A549 (cell line): ENCODE results near the gene GPRIN3. TPM values are rescaled to one million over a fixed set of nuclear protein-coding genes. Genes with fewer than 3 reads are reported as not detected.

Source experiments
- ATAC-seq, 2 experiments: fragments of 200-7000 bp in 1 of 2; fragments of >200 bp in 1 of 2; cut with Nextera tagmentation in 1 of 2; cut with Tn5 transposase in 1 of 2; 3 replicates each; pipeline versions ENCODE4 v1.8.0 to v1.9.1; 2018 to 2020; ENCODE audit warnings: mild to moderate bottlenecking in 1 of 2, moderate library complexity in 1 of 2
- CTCF ChIA-PET: fragments of 300-600 bp; sonication (Branson Sonifier 250); formaldehyde crosslinking; extraction: SDS; loops from one replicate; lab custom pipeline; 2021; ENCODE audit warnings: antibody characterized with exemption, inconsistent platforms; lab: Yijun Ruan, JAX
- POLR2A ChIA-PET: fragments of 350-600 bp; formaldehyde crosslinking; extraction: SDS; loops from one replicate; lab custom pipeline; 2021; ENCODE audit warnings: antibody characterized with exemption, inconsistent platforms; lab: Yijun Ruan, JAX
- DNase-seq, 2 experiments: peaks; one replicate each; pipeline versions ENCODE4 v3.0.0 to v3.0.0-alpha.2; 2011 to 2016; ENCODE audit warnings: low read depth in 1 of 2, low spot score in 1 of 2
- FAIRE-seq: peaks from 2 replicates; lab custom pipeline; 2011; peaks lifted over from hg19 to GRCh38; lab: Jason Lieb, UNC
- H3K27ac ChIP-seq, 2 experiments: fragments of >200 bp; sonication (Bioruptor Twin); formaldehyde crosslinking; 3 replicates each; pipeline ENCODE4 v1.5.1; 2016 to 2017
- H3K4me1 ChIP-seq: fragments of >200 bp; sonication (Bioruptor Twin); formaldehyde crosslinking; 3 replicates; pipeline ENCODE4 v1.6.1; 2016
- H3K4me2 ChIP-seq: fragments of >200 bp; sonication (Bioruptor Twin); formaldehyde crosslinking; 3 replicates; pipeline ENCODE4 v1.6.1; 2016
- H3K4me3 ChIP-seq: fragments of >200 bp; sonication (Bioruptor Twin); formaldehyde crosslinking; 3 replicates; pipeline ENCODE4 v1.5.1; 2016
- H3K9me3 ChIP-seq: fragments of >200 bp; sonication (Bioruptor Twin); formaldehyde crosslinking; 3 replicates; pipeline ENCODE4 v1.6.1; 2016
- CBX8 ChIP-seq: fragments of 200-600 bp; sonication (generic); IDR thresholded peaks from 2 replicates; pipeline ENCODE4 v1.6.1; 2016
- CHD2 ChIP-seq: fragments of 150-350 bp; IDR thresholded peaks from 2 replicates; pipeline ENCODE4 v1.6.1; 2014; ENCODE audit warnings: low read length; ENCODE audit not compliant: partially characterized antibody
- CTCF ChIP-seq: fragments of >200 bp; sonication (Bioruptor Twin); formaldehyde crosslinking; IDR thresholded peaks from 3 replicates; pipeline ENCODE4 v1.5.1; 2016
- FOSB ChIP-seq: fragments of 250-450 bp; sonication (Bioruptor Pico); IDR thresholded peaks from 2 replicates; pipeline ENCODE4 v1.5.0; 2020; ENCODE audit warnings: mild to moderate bottlenecking, moderate library complexity
- HEYL ChIP-seq: fragments of 250-450 bp; sonication (Bioruptor Pico); IDR thresholded peaks from 2 replicates; pipeline ENCODE4 v1.8.0; 2021; ENCODE audit warnings: mild to moderate bottlenecking, moderate library complexity
- HOXB13 ChIP-seq: fragments of 250-450 bp; sonication (Bioruptor Pico); IDR thresholded peaks from 2 replicates; pipeline ENCODE4 v1.5.0; 2020; ENCODE audit warnings: low read depth, mild to moderate bottlenecking, moderate library complexity
- KDM1A ChIP-seq: fragments of 200-600 bp; sonication (generic); IDR thresholded peaks from 2 replicates; pipeline ENCODE4 v1.6.1; 2016; ENCODE audit warnings: low read depth, mild to moderate bottlenecking
- KDM5A ChIP-seq: fragments of 200-600 bp; sonication (generic); IDR thresholded peaks from 2 replicates; pipeline ENCODE4 v1.6.1; 2016; ENCODE audit warnings: antibody characterized with exemption, mild to moderate bottlenecking
- MAFK ChIP-seq: fragments of 450-650 bp; IDR thresholded peaks from 2 replicates; pipeline ENCODE4 v1.6.1; 2014; ENCODE audit not compliant: partially characterized antibody
- MAX ChIP-seq: IDR thresholded peaks from 2 replicates; pipeline ENCODE4 v1.6.1; 2012
- MYC ChIP-seq: IDR thresholded peaks from 2 replicates; pipeline ENCODE4 v1.6.1; 2012; ENCODE audit warnings: mild to moderate bottlenecking, inconsistent platforms, low read length, improper control_type of control experiment, borderline replicate concordance
- RCOR1 ChIP-seq: fragments of 150-350 bp; IDR thresholded peaks from 2 replicates; pipeline ENCODE4 v1.6.1; 2014; ENCODE audit warnings: antibody characterized with exemption, low read length, low read depth
- REST ChIP-seq: fragments of 200-600 bp; sonication (generic); IDR thresholded peaks from 2 replicates; pipeline ENCODE4 v1.6.1; 2016; ENCODE audit warnings: antibody characterized with exemption, mild to moderate bottlenecking, moderate library complexity
- RFX5 ChIP-seq: fragments of 450-650 bp; IDR thresholded peaks from 2 replicates; pipeline ENCODE4 v1.7.1; 2014; ENCODE audit warnings: antibody characterized with exemption, mild to moderate bottlenecking, moderate library complexity
- RNF2 ChIP-seq: fragments of 200-600 bp; sonication (generic); IDR thresholded peaks from 2 replicates; pipeline ENCODE4 v1.6.1; 2016; ENCODE audit warnings: low read depth, mild to moderate bottlenecking, antibody characterized with exemption, moderate library complexity, borderline replicate concordance
- SMC3 ChIP-seq: fragments of >200 bp; sonication (Bioruptor Twin); formaldehyde crosslinking; IDR thresholded peaks from 3 replicates; pipeline ENCODE4 v1.6.1; 2018; ENCODE audit warnings: inconsistent platforms
- SREBF2 ChIP-seq: fragments of 450-650 bp; IDR thresholded peaks from 2 replicates; pipeline ENCODE4 v1.6.1; 2014; ENCODE audit warnings: mild to moderate bottlenecking, moderate library complexity
- ZFP36 ChIP-seq: fragments of 450-650 bp; IDR thresholded peaks from 2 replicates; pipeline ENCODE4 v1.6.1; 2014; ENCODE audit warnings: borderline replicate concordance; ENCODE audit not compliant: partially characterized antibody
- WGBS: methylation state at CpG from one replicate; pipeline ENCODE4 v1.1.6; 2017; ENCODE audit errors: missing lambda C conversion rate; 5-methylcytosine and 5-hydroxymethylcytosine counted together
- polyA plus RNA-seq, 4 experiments: library from polyadenylated mRNA; depleted of rRNA in 3 of 4; stranded (reverse); fragments of >200 nt; fragmentation: RNase III in 1 of 4; extraction: RNeasy Plus Mini Kit Qiagen cat#74134 plus additional on column Dnase treatment in 1 of 4; gene quantifications; 2 replicates in 3 of 4; 3 replicates in 1 of 4; pipeline ENCODE4 v1.2.3, GENCODE V29; 2011 to 2017
- TF ChIP-seq, protein P1 (sequence below): fragments of 250-450 bp; sonication (Bioruptor Pico); IDR thresholded peaks from 2 replicates; pipeline ENCODE4 v1.5.0; 2021; ENCODE audit warnings: mild to moderate bottlenecking, moderate library complexity, borderline replicate concordance

GPRIN3 gene
- polyA plus RNA-seq, 2 of the 4 experiments (the other 2 are of a cell fraction): 6.8 to 18.7 TPM

DNA sequence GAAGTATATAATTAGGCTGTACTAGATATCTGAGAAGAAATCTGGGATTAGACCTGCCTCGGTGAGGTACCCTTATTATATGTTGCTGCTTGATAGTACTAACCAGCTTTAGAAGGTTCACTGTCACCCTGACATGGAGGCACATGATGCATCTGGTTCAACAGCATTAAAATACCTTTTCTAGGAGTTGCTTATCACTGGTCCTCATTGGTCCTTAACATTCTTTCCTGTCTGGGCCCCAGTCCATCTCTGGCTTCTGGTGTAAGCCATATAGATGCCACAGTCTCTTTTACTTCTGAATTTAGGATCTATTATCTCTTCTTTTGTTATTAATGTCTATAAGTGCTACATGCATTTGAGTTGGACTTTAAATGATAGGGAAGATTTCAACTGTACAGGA lies 40.2 kb downstream of the GPRIN3 start:
- 91% methylated on average over 1 of the region's 1 CpG for WGBS
- POLR2A ChIA-PET: no interaction called here
- TF ChIP-seq CTCF: no peak
- no peak for TF ChIP-seq KDM5A
- TF ChIP-seq ZFP36: no peak
- no peak for TF ChIP-seq RNF2
- TF ChIP-seq HEYL (CRISPR knock-in tag): no peak
- no peak for TF ChIP-seq MAFK
- TF ChIP-seq MAX: no peak
- no peak for TF ChIP-seq KDM1A
- TF ChIP-seq REST: no peak
- no peak for TF ChIP-seq RCOR1
- TF ChIP-seq MYC: no peak
- no peak for TF ChIP-seq RFX5
- no peak for TF ChIP-seq CBX8
- TF ChIP-seq SREBF2: no peak
- TF ChIP-seq FOSB (CRISPR knock-in tag): no peak
- TF ChIP-seq, protein P1, sequence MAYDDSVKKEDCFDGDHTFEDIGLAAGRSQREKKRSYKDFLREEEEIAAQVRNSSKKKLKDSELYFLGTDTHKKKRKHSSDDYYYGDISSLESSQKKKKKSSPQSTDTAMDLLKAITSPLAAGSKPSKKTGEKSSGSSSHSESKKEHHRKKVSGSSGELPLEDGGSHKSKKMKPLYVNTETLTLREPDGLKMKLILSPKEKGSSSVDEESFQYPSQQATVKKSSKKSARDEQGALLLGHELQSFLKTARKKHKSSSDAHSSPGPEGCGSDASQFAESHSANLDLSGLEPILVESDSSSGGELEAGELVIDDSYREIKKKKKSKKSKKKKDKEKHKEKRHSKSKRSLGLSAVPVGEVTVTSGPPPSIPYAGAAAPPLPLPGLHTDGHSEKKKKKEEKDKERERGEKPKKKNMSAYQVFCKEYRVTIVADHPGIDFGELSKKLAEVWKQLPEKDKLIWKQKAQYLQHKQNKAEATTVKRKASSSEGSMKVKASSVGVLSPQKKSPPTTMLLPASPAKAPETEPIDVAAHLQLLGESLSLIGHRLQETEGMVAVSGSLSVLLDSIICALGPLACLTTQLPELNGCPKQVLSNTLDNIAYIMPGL (CRISPR knock-in tag): no peak
- TF ChIP-seq, all 56 proteins: peak for 0
- H3K4me2 ChIP-seq: no peak overlapping the region; the same call in 2 of the 3 replicates
- peaks cover 15% of the 10 kb centered on the region for H3K9me3 ChIP-seq
- H3K27ac ChIP-seq: 0 out of 6 replicates have a peak overlapping the region, but pooled peaks of 1 of the 2 experiments have one; percentile 62
- FAIRE-seq (no peak), ATAC-seq (no peak), DNase-seq (no peak)
- H3K4me3 ChIP-seq: no peak overlapping the region
- H3K4me1 ChIP-seq: peaks cover 28% of the 10 kb centered on the region; the same call in 2 of the 3 replicates
- CTCF ChIA-PET: interaction anchor here (0.5 kb wide), 1 partner anchor 322 kb away, joined by 3 read pairs; no protein-coding TSS in a partner anchor

- peaks cover 14% of the 10 kb centered on the region for H3K9me3 ChIP-seq
- H3K4me2 ChIP-seq: no peak overlapping the region
- ChIA-PET CTCF (no interaction called here), POLR2A (no interaction called here)
- TF ChIP-seq RCOR1: no peak
- TF ChIP-seq RFX5: no peak
- no peak for TF ChIP-seq HOXB13 (CRISPR knock-in tag)
- no peak for TF ChIP-seq MYC
- no peak for TF ChIP-seq SMC3
- no peak for TF ChIP-seq CHD2
- ATAC-seq (no peak), FAIRE-seq (no peak), DNase-seq (no peak)
- peaks cover 27% of the 10 kb centered on the region; the same call in 2 of the 3 replicates for H3K4me1 ChIP-seq
- H3K4me3 ChIP-seq: no peak overlapping the region
- H3K27ac ChIP-seq: no peak overlapping the region
- 81% methylated on average over 1 of the region's 1 CpG for WGBS
Measured at GRCh38 chr4:89266128-89266527, 41.5 kb downstream of the GPRIN3 start.
